Memory B cell (primary cell): ENCODE results near the gene MYOZ1.
"Not testable (repeated sequence)": the region's sequence is repeated elsewhere in the genome, so short reads cannot be mapped to it uniquely, and the experiment has no call there.

ENCODE experiments used
- ATAC-seq: fragments of 150-1000 bp; cut with Tn5 transposase; 2 replicates; pipeline ENCODE4 v1.10.0; 2021; ENCODE audit warnings: low read depth, mild to moderate bottlenecking, moderate library complexity
- DNase-seq, 2 donors: peaks; one replicate each; pipeline ENCODE4 v3.0.0; 2022; ENCODE audit warnings: low spot score in 2 of 2
- H3K27ac Mint-ChIP-seq: one replicate; pipeline ENCODE4 v1.8.0; 2022; ENCODE audit warnings: mild to moderate bottlenecking, moderate library complexity, mixed read lengths
- H3K27me3 Mint-ChIP-seq: one replicate; pipeline ENCODE4 v1.8.0; 2022; ENCODE audit warnings: mixed read lengths
- H3K36me3 Mint-ChIP-seq: one replicate; pipeline ENCODE4 v1.8.0; 2022; ENCODE audit warnings: mild to moderate bottlenecking, mixed read lengths
- H3K4me1 Mint-ChIP-seq: one replicate; pipeline ENCODE4 v1.8.0; 2022; ENCODE audit warnings: mixed read lengths
- H3K4me3 Mint-ChIP-seq: one replicate; pipeline ENCODE4 v1.8.0; 2022; ENCODE audit warnings: mild to moderate bottlenecking, moderate library complexity, mixed read lengths
- H3K9me3 Mint-ChIP-seq: one replicate; pipeline ENCODE4 v1.8.0; 2022; ENCODE audit warnings: mixed read lengths

MYOZ1 gene

DNA sequence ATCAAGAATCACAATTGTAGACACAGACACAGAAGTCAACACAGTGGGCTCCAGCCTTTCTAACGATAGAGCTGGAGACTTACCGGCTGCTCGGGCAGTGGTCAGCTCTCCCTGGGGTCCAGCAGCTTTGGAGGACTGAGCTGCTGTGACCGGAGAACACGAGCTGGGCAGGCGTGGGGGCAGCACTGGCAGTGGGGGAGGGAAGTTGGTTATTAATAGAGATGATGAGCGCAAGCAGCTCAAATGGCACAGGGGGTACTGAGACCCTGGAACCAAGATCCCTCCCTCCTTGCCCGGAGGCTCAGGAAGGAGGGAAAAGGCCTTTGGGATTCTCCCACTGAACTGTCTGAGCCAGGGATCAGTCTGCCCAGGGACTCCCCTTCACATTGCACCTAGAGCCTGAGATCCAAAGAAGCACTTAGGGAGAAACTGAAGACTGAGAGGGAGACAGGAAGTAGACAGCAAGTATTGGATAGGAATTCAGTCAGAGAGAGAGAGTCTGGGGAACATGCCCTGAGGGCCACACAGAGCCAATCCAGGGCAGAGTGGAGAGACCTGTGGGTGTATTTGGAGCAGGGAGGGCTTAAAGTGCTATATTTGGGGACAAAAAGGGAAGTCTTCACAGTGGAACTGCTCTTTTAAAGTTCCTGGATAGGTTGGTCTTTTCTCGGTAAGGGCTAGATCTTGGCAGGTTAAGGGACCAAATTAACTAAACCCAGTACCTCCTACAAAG, at the start of gene MYOZ1:
Gene MYOZ1, minus strand, starts transcription at position 147 of the 733 bp plus-strand sequence. CDS start 1,457 bp downstream, outside the sequence.
- H3K9me3 Mint-ChIP-seq = no peaks in the 10 kb centered on the region
- peaks cover 4% of the 10 kb centered on the region for H3K27me3 Mint-ChIP-seq
- no peak within 1 kb of the TSS for H3K27ac Mint-ChIP-seq
- DNase-seq = no peak
- peaks cover 5% of the 10 kb centered on the region for H3K4me1 Mint-ChIP-seq
- no peak for ATAC-seq
- H3K36me3 Mint-ChIP-seq = no peaks in the 10 kb centered on the region
- H3K4me3 Mint-ChIP-seq = no peak within 1 kb of the TSS

DNA sequence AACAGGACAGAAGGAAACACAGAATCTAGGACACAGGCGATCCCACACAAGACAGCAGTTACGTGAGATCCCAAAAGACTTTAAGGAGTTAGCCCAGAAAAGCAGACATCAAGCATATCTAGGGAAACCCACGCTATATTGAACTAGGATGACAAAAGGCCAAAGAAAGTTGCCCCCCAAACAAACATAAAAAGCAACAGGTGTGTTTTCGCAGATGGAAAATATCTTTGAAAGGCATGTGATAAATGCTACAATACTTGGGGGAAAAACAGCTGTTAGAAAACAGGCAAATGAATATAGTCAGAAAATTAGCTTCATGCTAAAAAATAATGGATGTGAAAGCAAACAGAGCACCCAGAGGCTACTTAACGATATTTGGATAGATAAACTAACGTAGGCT, 49.5 kb upstream of the MYOZ1 start:
- DNase-seq, H3K27ac Mint-ChIP-seq: not testable (repeated sequence)

DNA sequence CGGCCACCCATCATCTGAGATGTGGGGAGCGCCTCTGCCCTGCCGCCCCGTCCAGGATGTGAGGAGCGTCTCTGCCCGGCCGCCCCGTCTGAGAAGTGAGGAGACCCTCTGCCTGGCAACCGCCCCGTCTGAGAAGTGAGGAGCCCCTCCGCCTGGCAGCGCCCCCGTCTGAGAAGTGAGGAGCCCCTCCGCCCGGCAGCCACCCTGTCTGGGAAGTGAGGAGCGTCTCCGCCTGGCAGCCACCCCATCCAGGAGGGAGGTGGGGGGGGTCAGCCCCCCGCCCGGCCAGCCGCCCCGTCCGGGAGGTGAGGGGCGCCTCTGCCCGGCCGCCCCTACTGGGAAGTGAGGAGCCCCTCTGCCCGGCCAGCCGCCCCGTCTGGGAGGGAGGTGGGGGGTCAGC, 48.3 kb upstream of the MYOZ1 start:
- ATAC-seq, H3K36me3 Mint-ChIP-seq, H3K9me3 Mint-ChIP-seq, H3K27ac Mint-ChIP-seq, H3K4me3 Mint-ChIP-seq, H3K4me1 Mint-ChIP-seq, H3K27me3 Mint-ChIP-seq, DNase-seq: not testable (repeated sequence)

More for the DNA sequence above, 49.5 kb upstream of the MYOZ1 start:
- H3K4me3 Mint-ChIP-seq, H3K36me3 Mint-ChIP-seq, H3K9me3 Mint-ChIP-seq, H3K27me3 Mint-ChIP-seq, H3K4me1 Mint-ChIP-seq, ATAC-seq: not testable (repeated sequence)

DNA sequence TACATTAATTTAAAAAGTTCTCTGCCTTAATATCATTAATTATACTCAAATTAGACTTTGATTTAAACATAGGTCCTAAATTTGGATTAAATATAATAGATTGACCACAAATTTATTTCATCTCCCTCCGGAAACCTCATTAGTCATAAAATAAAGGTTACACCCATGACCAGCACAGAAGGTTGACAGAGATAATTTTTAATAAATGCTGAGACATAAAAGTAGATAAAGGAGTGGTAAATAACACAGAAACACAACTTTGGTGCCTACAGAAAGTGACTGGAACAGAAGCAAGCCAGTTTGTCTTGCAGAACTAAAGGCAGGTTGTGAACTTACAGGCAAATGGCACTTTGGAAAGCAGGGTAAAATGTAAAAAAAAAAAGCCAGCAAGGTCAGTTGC, 46.4 kb upstream of the MYOZ1 start:
- not testable (repeated sequence) for H3K36me3 Mint-ChIP-seq, H3K4me3 Mint-ChIP-seq, H3K27ac Mint-ChIP-seq, H3K9me3 Mint-ChIP-seq, H3K4me1 Mint-ChIP-seq, H3K27me3 Mint-ChIP-seq, DNase-seq, ATAC-seq

- H3K4me1 Mint-ChIP-seq, H3K27me3 Mint-ChIP-seq: not testable (repeated sequence)
These were observed 33.3 kb upstream of the MYOZ1 start for GRCh38 chr10:73674546-73674945.

DNA sequence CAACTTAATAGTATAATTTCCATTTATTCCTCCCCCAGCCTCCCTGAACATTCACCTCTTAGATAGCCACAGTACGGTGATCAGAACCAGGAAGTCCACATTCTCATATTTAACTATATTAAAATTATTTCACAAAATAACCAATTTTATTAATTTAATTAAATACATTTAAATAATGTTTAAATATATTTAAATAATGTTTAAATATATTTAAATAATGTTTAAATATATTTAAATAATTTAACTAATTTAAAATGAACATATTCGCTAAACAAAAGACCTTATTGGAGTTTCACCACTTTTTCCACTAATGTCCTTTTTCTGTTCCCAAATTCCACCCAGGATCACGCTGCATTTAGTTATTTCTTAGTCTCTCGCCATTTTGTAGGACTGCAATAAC, 27.1 kb upstream of the MYOZ1 start:
- H3K27ac Mint-ChIP-seq, H3K27me3 Mint-ChIP-seq, H3K9me3 Mint-ChIP-seq, H3K4me3 Mint-ChIP-seq, H3K36me3 Mint-ChIP-seq, DNase-seq, ATAC-seq, H3K4me1 Mint-ChIP-seq: not testable (repeated sequence)

More at GRCh38 chr10:73674546-73674945, 33.3 kb upstream of the MYOZ1 start:
- ATAC-seq, DNase-seq, H3K9me3 Mint-ChIP-seq, H3K27ac Mint-ChIP-seq, H3K36me3 Mint-ChIP-seq, H3K4me3 Mint-ChIP-seq: not testable (repeated sequence)

- H3K36me3 Mint-ChIP-seq, H3K27ac Mint-ChIP-seq, H3K4me1 Mint-ChIP-seq, ATAC-seq, H3K27me3 Mint-ChIP-seq, H3K4me3 Mint-ChIP-seq, H3K9me3 Mint-ChIP-seq, DNase-seq: not testable (repeated sequence)
These were observed 25.0 kb upstream of the MYOZ1 start for GRCh38 chr10:73666153-73666809.

DNA sequence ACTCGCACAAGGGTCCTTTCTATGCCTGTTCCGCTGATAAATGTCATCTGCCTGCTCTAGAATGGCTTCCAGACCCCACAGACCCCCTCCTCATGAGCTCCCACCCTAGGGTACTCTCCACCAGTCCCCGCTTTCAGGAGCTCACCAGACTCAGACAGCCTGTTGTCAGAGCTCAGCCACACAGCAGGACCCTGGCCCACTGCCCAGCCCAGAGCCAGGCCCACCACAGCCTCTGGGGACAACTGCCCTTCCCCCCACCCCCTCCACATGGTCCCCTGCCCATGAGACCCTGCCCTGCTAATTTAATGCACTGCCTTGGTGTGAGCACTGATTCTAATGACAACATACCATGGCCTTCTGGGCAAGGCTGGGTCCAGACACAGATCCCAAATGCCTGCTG, 24.3 kb upstream of the MYOZ1 start:
- not testable (repeated sequence) for H3K36me3 Mint-ChIP-seq, H3K4me3 Mint-ChIP-seq, H3K27ac Mint-ChIP-seq, DNase-seq, H3K9me3 Mint-ChIP-seq, H3K27me3 Mint-ChIP-seq, H3K4me1 Mint-ChIP-seq, ATAC-seq

GRCh38 chr10:73664156-73665040, 23.1 kb upstream of the MYOZ1 start:
- H3K27me3 Mint-ChIP-seq, H3K27ac Mint-ChIP-seq, DNase-seq, H3K4me3 Mint-ChIP-seq, ATAC-seq, H3K4me1 Mint-ChIP-seq, H3K36me3 Mint-ChIP-seq, H3K9me3 Mint-ChIP-seq: not testable (repeated sequence)

GRCh38 chr10:73663621-73664020, 22.3 kb upstream of the MYOZ1 start:
- not testable (repeated sequence) for H3K27me3 Mint-ChIP-seq, H3K9me3 Mint-ChIP-seq, H3K4me3 Mint-ChIP-seq, H3K36me3 Mint-ChIP-seq, H3K4me1 Mint-ChIP-seq, H3K27ac Mint-ChIP-seq, DNase-seq, ATAC-seq

DNA sequence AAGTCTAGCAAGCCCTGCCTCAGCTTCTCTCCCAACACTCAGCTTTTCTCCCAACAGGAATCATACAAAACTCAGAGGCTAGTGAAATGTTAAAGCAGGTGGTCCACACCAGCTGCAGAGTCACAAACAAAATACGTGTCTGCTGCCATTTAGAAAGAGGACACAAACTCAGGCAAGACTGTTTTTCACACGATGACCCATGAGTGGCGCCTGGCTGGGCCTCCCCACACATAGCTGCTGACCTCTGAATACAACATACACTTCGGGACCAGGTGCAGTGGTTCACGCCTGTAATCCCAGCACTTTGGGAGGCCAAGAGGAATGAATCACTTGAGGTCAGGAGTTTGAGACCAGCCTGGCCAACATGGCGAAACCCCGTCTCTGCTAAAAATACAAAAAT, 21.4 kb upstream of the MYOZ1 start:
- H3K4me1 Mint-ChIP-seq, DNase-seq, H3K27ac Mint-ChIP-seq, ATAC-seq, H3K9me3 Mint-ChIP-seq, H3K27me3 Mint-ChIP-seq, H3K36me3 Mint-ChIP-seq, H3K4me3 Mint-ChIP-seq: not testable (repeated sequence)

- Mint-ChIP-seq H3K4me1 (no peaks in the 10 kb centered on the region), H3K27me3 (peaks cover 10% of the 10 kb centered on the region)
- ATAC-seq = no peak
These were observed 14.7 kb upstream of the MYOZ1 start, which contains the start of gene SYNPO2L for GRCh38 chr10:73655990-73656298. TSS of gene SYNPO2L (minus strand) at chr10:73656029. CDS start at chr10:73655922, 107 bp downstream.

GRCh38 chr10:73655257-73655989, 14.1 kb upstream of the MYOZ1 start:
- H3K9me3 Mint-ChIP-seq = no peaks in the 10 kb centered on the region
- H3K27ac Mint-ChIP-seq = no peak overlapping the region
- H3K4me1 Mint-ChIP-seq = peaks cover 4% of the 10 kb centered on the region
- DNase-seq (no peak), ATAC-seq (no peak)
- no peak overlapping the region for H3K4me3 Mint-ChIP-seq
- H3K36me3 Mint-ChIP-seq = no peaks in the 10 kb centered on the region
- H3K27me3 Mint-ChIP-seq = peaks cover 10% of the 10 kb centered on the region

More at GRCh38 chr10:73655990-73656298, 14.7 kb upstream of the MYOZ1 start, which contains the start of gene SYNPO2L:
- Mint-ChIP-seq H3K4me3 (no peak within 1 kb of the TSS), H3K9me3 (no peaks in the 10 kb centered on the region), H3K36me3 (no peaks in the 10 kb centered on the region), H3K27ac (no peak within 1 kb of the TSS)
- DNase-seq = no peak
